ENCODE measurements around the gene ARL6IP6.

- TF ChIP-seq, protein P1, sequence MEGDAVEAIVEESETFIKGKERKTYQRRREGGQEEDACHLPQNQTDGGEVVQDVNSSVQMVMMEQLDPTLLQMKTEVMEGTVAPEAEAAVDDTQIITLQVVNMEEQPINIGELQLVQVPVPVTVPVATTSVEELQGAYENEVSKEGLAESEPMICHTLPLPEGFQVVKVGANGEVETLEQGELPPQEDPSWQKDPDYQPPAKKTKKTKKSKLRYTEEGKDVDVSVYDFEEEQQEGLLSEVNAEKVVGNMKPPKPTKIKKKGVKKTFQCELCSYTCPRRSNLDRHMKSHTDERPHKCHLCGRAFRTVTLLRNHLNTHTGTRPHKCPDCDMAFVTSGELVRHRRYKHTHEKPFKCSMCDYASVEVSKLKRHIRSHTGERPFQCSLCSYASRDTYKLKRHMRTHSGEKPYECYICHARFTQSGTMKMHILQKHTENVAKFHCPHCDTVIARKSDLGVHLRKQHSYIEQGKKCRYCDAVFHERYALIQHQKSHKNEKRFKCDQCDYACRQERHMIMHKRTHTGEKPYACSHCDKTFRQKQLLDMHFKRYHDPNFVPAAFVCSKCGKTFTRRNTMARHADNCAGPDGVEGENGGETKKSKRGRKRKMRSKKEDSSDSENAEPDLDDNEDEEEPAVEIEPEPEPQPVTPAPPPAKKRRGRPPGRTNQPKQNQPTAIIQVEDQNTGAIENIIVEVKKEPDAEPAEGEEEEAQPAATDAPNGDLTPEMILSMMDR (IDR thresholded peaks at IDR 0.05), result no peak
- TF ChIP-seq POLR2A (IDR thresholded peaks at IDR 0.05), result no peak
These were observed 3.3 kb upstream of the ARL6IP6 start for GRCh38 chr2:152715112-152715511.
